HCT116 (cell line): Measurements from ENCODE around the gene ASCL2. TPM values are rescaled to one million over a fixed set of nuclear protein-coding genes. Genes with fewer than 3 reads are reported as not detected.

Experiments used
- ATAC-seq: fragments of 200-7000 bp; cut with Tn5 transposase; 2 replicates; pipeline ENCODE4 v1.9.1; 2020; ENCODE audit warnings: mild to moderate bottlenecking, moderate library complexity
- BruUV-seq: library from RNA; stranded (reverse); fragments of 400-500 nt; replicated peaks from 2 replicates; lab custom pipeline; 2021; lab: Mats Ljungman, UMichigan
- CTCF ChIA-PET: fragments of 300-600 bp; sonication (Branson Sonifier 250); formaldehyde crosslinking; loops from one replicate; lab custom pipeline; 2021; ENCODE audit warnings: antibody characterized with exemption; lab: Charles Lee
- POLR2A ChIA-PET: fragments of 300-600, 350-600 bp; sonication (Branson Sonifier 250); formaldehyde crosslinking; loops from one replicate; lab custom pipeline; 2021; ENCODE audit warnings: antibody characterized with exemption; lab: Charles Lee
- RAD21 ChIA-PET, 2 experiments: fragments of 300-600 bp; sonication (Branson Sonifier 250); formaldehyde crosslinking; loops; one replicate each; lab custom pipeline; 2023; ENCODE audit warnings: low total read pairs in 2 of 2; ENCODE audit not compliant: uncharacterized antibody in 2 of 2, unreplicated experiment in 2 of 2, low non-redundant PET in 1 of 2; lab: Charles Lee
- DNase-seq: peaks from one replicate; pipeline ENCODE4 v3.0.0-alpha.2; 2010; ENCODE audit warnings: low read depth, low spot score
- H2AFZ ChIP-seq: fragments of 200-600 bp; shearing (Covaris generic), sonication (generic); 2 replicates; pipeline ENCODE4 v1.6.1; 2017; ENCODE audit warnings: low read depth, mixed run types, mixed read lengths, antibody characterized with exemption, low read length; ENCODE audit not compliant: poor library complexity, severe bottlenecking
- H3K27ac ChIP-seq: 2 replicates; pipeline ENCODE4 v1.5.1; 2012; ENCODE audit warnings: low read depth, low read length
- H3K27me3 ChIP-seq: fragments of 200-600 bp; sonication (generic); 2 replicates; pipeline ENCODE4 v1.6.1; 2016; ENCODE audit warnings: mixed run types, low read length, mixed read lengths; ENCODE audit not compliant: insufficient read depth
- H3K36me3 ChIP-seq, 2 experiments: fragments of 200-500 bp in 1 of 2; fragments of 200-600 bp in 1 of 2; sonication (Bioruptor generic) in 1 of 2; sonication (generic) in 1 of 2; 2 replicates each; pipeline versions ENCODE4 v1.5.1 to v1.6.1; 2014 to 2016; ENCODE audit warnings: low read length in 2 of 2, inconsistent platforms in 1 of 2, mixed read lengths in 1 of 2, mixed run types in 1 of 2; ENCODE audit not compliant: insufficient read depth in 2 of 2, control insufficient read depth in 1 of 2
- H3K4me1 ChIP-seq, 2 experiments: fragments of 200-600 bp in 1 of 2; sonication (generic) in 1 of 2; 2 replicates each; pipeline versions ENCODE4 v1.5.1 to v1.6.1; 2012 to 2017; ENCODE audit warnings: low read length in 2 of 2, inconsistent platforms in 1 of 2, mild to moderate bottlenecking in 1 of 2, mixed read lengths in 1 of 2, mixed run types in 1 of 2, moderate library complexity in 1 of 2; ENCODE audit not compliant: insufficient read depth in 2 of 2, control insufficient read depth in 1 of 2
- H3K4me2 ChIP-seq: fragments of 200-600 bp; sonication (generic); 2 replicates; pipeline ENCODE4 v1.6.1; 2017; ENCODE audit warnings: mixed run types, low read length, mixed read lengths
- H3K4me3 ChIP-seq, 2 experiments: fragments of 200-600 bp in 1 of 2; sonication (generic) in 1 of 2; replicated peaks in 1 of 2; 2 replicates each; pipeline ENCODE4 v1.5.1; 2011 to 2016; ENCODE audit warnings: low read length in 2 of 2, control low read depth in 1 of 2, low read depth in 1 of 2, mild to moderate bottlenecking in 1 of 2, mixed read lengths in 1 of 2, mixed run types in 1 of 2
- H3K79me2 ChIP-seq: fragments of 200-600 bp; sonication (generic); 2 replicates; pipeline ENCODE4 v1.6.1; 2017; ENCODE audit warnings: mild to moderate bottlenecking, mixed run types, low read length, moderate library complexity, mixed read lengths; ENCODE audit not compliant: insufficient read depth
- H3K9ac ChIP-seq: fragments of 200-600 bp; sonication (generic); 2 replicates; pipeline ENCODE4 v1.6.1; 2016; ENCODE audit warnings: low read length, mixed read lengths
- H3K9me2 ChIP-seq: fragments of 200-600 bp; sonication (generic), shearing (Covaris generic); 2 replicates; pipeline ENCODE4 v1.6.1; 2017; ENCODE audit warnings: mixed run types, mild to moderate bottlenecking, moderate library complexity; ENCODE audit not compliant: insufficient read depth
- H3K9me3 ChIP-seq, 2 experiments: fragments of 200-500 bp in 1 of 2; fragments of 200-600 bp in 1 of 2; sonication (Bioruptor generic) in 1 of 2; sonication (generic) in 1 of 2; 2 replicates each; pipeline ENCODE4 v1.6.1; 2014 to 2017; ENCODE audit warnings: low read length in 2 of 2, mixed read lengths in 2 of 2, inconsistent platforms in 1 of 2, low read depth in 1 of 2, mild to moderate bottlenecking in 1 of 2, mixed run types in 1 of 2, moderate library complexity in 1 of 2; ENCODE audit not compliant: control insufficient read depth in 1 of 2, insufficient read depth in 1 of 2
- H4K20me1 ChIP-seq: fragments of 200-600 bp; sonication (generic), shearing (Covaris generic); 2 replicates; pipeline ENCODE4 v1.6.1; 2017; ENCODE audit warnings: mixed run types, mild to moderate bottlenecking, moderate library complexity; ENCODE audit not compliant: insufficient read depth
- ATF3 ChIP-seq: IDR thresholded peaks from 2 replicates; pipeline ENCODE4 v1.6.1; 2012
- CEBPB ChIP-seq: IDR thresholded peaks from 2 replicates; pipeline ENCODE4 v1.6.1; 2012; ENCODE audit warnings: low read depth
- EGR1 ChIP-seq: IDR thresholded peaks from 2 replicates; pipeline ENCODE4 v1.6.1; 2012; ENCODE audit warnings: low read depth
- EZH2phosphoT487 ChIP-seq: fragments of 200-600 bp; IDR thresholded peaks from 2 replicates; pipeline ENCODE4 v1.6.1; 2018; ENCODE audit warnings: antibody characterized with exemption, borderline replicate concordance
- FOSL1 ChIP-seq: IDR thresholded peaks from 2 replicates; pipeline ENCODE4 v1.6.1; 2012; ENCODE audit warnings: low read depth
- JUND ChIP-seq: IDR thresholded peaks from 2 replicates; pipeline ENCODE4 v1.6.1; 2012
- YY1 ChIP-seq: IDR thresholded peaks from 2 replicates; pipeline ENCODE4 v1.6.1; 2011; ENCODE audit warnings: low read length, low read depth, moderate library complexity, mild to moderate bottlenecking; ENCODE audit not compliant: insufficient replicate concordance; ENCODE audit errors: extremely low read depth
- intact Hi-C: fragments of 100-400 bp; cut with micrococcal nuclease; formaldehyde crosslinking; loops from 2 replicates; pipeline ENCODE4 v1.10.0; 2022
- total RNA-seq: library from RNA; stranded (reverse); gene quantifications from one replicate; pipeline ENCODE4 v1.2.1, GENCODE V29; 2021; ENCODE audit not compliant: unreplicated experiment
- TF ChIP-seq, protein P1 (sequence below): IDR thresholded peaks from 2 replicates; pipeline ENCODE4 v1.6.1; 2011; ENCODE audit warnings: mild to moderate bottlenecking, low read length, moderate library complexity; ENCODE audit not compliant: insufficient replicate concordance; ENCODE audit errors: extremely low read depth

Gene ASCL2
- total RNA-seq, 1 experiment from 2014 or later = not detected

GRCh38 chr11:2310073-2310785 lies 39.8 kb upstream of the ASCL2 start:
- Histone ChIP-seq H3K27me3 (no peaks in the 10 kb centered on the region), H3K4me2 (no peak overlapping the region), H3K9me2 (no peaks in the 10 kb centered on the region), H3K9ac (no peak overlapping the region), H4K20me1 (no peaks in the 10 kb centered on the region), H3K27ac (no peak overlapping the region), H3K4me3 (no peak overlapping the region), H3K4me1 (peaks cover 0 to 18% of the 10 kb centered on the region in 2 experiments), H3K79me2 (no peaks in the 10 kb centered on the region), H2AFZ (no peak overlapping the region), H3K9me3 (no peaks in the 10 kb centered on the region), H3K36me3 (no peaks in the 10 kb centered on the region)
- DNase-seq (no peak), ATAC-seq (no peak)
- BruUV-seq = no TSS peak
- ChIA-PET RAD21 (no interaction called here), CTCF (interaction anchor here (1.1 to 1.4 kb wide), 2 partner anchors 90 to 111 kb away, joined by 3 to 4 read pairs; partner anchors contain the start of gene TSSC4), POLR2A (no interaction called here)
- intact Hi-C loops = no loop called here
- TF ChIP-seq ATF3 = no peak
- no peak for TF ChIP-seq CEBPB
- no peak for TF ChIP-seq FOSL1
- no peak for TF ChIP-seq EGR1
- TF ChIP-seq, protein P1, sequence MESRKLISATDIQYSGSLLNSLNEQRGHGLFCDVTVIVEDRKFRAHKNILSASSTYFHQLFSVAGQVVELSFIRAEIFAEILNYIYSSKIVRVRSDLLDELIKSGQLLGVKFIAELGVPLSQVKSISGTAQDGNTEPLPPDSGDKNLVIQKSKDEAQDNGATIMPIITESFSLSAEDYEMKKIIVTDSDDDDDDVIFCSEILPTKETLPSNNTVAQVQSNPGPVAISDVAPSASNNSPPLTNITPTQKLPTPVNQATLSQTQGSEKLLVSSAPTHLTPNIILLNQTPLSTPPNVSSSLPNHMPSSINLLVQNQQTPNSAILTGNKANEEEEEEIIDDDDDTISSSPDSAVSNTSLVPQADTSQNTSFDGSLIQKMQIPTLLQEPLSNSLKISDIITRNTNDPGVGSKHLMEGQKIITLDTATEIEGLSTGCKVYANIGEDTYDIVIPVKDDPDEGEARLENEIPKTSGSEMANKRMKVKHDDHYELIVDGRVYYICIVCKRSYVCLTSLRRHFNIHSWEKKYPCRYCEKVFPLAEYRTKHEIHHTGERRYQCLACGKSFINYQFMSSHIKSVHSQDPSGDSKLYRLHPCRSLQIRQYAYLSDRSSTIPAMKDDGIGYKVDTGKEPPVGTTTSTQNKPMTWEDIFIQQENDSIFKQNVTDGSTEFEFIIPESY = no peak
- TF ChIP-seq JUND = no peak
- TF ChIP-seq YY1 = no peak
- TF ChIP-seq EZH2phosphoT487 = no peak
